GM19351 (cell line): ENCODE measurements around the gene TRIM46.

ENCODE experiments used
- ATAC-seq: cut with Tn5 transposase; IDR thresholded peaks from one replicate; pipeline ENCODE4 v1.9.1; 2021; ENCODE audit warnings: mild to moderate bottlenecking, moderate library complexity; ENCODE audit not compliant: unreplicated experiment

TRIM46 gene

GRCh38 chr1:155170806-155171205 lies 2.8 kb upstream of the TRIM46 start:
- ATAC-seq, result no peak

DNA sequence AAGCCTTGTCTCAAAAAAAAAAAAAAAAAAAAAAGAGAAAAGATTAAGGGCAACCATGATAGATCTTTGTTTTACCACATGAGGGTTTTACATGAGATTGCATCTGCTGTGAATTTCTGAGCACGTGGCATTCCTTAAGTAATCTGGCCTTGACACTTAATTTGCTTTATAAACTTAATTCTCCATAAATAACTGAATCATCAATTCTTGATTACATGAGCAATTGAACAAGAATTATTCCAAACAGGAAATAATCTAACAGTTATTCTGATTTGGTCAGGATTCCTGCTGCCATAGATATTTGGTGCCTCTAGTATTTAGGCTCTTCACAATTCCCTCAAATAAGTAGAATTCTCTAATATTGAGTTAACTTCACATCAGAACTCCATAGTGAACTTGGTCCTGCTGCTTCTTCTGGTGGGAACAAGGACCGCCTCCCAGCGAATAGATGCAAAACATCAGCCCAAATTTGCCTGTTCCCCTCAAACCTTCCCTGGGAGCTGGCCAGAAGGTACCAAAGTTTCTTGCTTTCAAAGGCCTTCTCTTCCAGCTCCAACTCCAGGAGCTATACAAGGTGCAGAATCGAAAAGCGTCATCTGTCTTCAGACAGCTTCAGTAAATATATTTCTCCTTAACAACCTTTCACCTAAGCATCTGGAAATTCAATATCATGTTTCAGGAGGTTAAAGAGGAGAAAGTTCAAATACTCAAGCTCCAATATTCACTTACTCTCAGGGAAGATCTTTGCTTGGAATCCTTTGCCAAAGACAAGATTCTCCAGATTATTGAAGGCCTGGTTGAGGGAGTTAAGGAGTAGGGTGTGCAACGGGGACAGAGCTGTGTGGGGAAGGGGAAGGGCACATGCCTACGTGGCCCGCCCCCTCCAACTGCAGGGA lies 1.6 kb upstream of the TRIM46 start:
- ATAC-seq, result peak; percentile 18

- peak; percentile 62 for ATAC-seq
These were observed 744 bp upstream of the TRIM46 start, which contains the start of gene KRTCAP2 for GRCh38 chr1:155172732-155173477. TSS of gene KRTCAP2 (minus strand) at chr1:155173304. CDS start at chr1:155173224, 80 bp downstream.

DNA sequence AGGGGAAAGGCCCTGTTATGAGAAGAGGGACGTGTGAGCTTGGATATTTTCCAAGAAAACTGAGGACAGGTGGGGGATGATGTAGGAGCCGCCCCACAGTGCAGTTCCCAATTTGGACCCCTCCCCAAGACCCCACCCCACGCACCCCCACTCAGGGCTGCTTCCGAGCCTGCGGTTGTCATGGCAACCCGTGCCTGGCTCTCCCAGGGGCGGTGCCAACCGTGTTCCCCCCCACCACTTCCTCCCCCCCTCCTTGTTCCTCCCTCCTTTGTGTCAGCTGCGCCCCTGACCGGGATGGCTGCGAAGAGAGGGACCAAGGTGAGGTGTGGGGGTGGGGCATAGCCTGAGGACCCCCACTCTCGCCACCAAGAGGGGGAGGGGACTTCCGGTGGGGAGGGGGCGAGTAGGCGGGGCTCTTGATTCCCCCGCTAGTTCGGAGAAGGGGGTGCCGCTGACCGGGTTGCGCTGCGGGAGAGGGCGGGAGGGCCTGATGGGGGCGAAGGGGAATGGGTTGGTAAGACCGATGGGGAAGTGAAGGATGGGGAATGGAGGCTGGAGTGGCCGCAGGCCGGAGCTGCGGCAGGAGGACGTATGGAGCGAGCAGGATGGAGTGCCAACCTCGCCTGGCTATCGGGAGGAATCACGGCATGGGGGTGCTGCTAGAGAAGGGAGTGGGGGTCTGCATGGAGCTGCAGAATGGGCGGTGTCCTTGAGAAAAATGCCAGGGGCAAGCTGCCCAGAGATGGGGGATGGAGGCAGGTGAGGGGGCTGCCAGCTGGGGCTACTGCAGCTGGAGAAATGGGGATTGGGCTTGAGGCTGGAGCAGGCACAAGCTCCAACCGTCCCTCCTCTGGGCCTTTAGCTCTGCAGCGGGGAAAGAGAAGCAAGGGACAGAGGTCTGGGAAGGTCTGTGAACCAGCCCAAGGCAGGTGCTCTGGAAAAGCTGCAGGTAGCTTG lies 953 bp downstream of the TRIM46 start:
- no peak for ATAC-seq

- no peak for ATAC-seq
These were observed 1.8 kb downstream of the TRIM46 start for GRCh38 chr1:155175281-155175926.

- no peak for ATAC-seq
These were observed 2.3 kb downstream of the TRIM46 start for GRCh38 chr1:155175927-155176371.

GRCh38 chr1:155176544-155177071 lies 3.0 kb downstream of the TRIM46 start:
- no peak for ATAC-seq

DNA sequence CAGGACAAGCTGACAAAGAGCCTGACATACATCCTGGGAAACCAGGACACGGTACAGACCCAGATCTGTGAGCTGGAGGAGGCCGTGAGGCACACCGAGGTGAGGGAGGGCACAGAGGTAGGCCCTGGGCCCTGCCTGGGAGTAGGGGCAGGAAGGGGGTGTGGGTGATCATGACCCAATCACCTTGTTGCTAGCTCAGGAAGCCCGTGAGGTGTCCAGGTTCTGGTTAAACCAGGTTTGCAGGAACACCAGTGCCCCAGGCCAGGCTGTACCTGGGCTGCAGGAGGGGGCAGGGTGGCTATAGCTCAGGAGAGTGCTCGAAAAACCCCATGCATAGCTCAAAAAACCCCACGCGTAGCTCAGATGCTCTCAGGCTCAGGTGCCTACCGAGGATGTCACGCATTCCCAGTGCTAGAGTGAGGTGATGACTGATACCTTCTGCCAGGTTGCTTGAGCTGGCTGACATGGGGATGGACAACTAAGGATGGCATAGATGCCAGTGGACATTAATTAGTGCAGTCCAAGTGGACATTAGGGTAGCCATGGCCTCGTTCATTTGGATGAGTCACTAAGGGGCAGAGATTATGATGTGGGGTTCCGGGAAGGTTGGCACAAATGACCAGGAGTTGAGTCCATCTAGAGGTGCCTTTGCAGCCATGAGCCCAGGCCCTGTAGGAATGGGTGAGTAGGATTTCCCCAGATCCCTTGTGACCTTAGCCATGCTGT lies 3.7 kb downstream of the TRIM46 start:
- ATAC-seq, result no peak

DNA sequence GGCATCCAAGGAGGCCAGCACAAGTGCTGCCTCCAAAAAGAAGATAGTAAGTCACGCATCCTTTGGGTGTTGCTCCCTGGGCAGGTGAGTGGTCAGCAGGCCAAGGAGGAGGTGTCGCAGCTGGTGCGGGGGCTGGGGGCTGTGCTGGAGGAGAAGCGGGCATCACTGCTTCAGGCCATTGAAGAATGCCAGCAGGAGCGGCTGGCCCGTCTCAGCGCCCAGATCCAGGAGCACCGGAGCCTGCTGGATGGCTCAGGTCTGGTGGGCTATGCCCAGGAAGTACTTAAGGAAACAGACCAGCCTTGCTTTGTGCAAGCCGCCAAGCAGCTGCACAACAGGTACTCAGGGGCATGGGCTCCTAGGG lies 4.3 kb downstream of the TRIM46 start:
- ATAC-seq, result no peak

- ATAC-seq, result no peak
These were observed 4.9 kb downstream of the TRIM46 start for GRCh38 chr1:155178441-155179111.

DNA sequence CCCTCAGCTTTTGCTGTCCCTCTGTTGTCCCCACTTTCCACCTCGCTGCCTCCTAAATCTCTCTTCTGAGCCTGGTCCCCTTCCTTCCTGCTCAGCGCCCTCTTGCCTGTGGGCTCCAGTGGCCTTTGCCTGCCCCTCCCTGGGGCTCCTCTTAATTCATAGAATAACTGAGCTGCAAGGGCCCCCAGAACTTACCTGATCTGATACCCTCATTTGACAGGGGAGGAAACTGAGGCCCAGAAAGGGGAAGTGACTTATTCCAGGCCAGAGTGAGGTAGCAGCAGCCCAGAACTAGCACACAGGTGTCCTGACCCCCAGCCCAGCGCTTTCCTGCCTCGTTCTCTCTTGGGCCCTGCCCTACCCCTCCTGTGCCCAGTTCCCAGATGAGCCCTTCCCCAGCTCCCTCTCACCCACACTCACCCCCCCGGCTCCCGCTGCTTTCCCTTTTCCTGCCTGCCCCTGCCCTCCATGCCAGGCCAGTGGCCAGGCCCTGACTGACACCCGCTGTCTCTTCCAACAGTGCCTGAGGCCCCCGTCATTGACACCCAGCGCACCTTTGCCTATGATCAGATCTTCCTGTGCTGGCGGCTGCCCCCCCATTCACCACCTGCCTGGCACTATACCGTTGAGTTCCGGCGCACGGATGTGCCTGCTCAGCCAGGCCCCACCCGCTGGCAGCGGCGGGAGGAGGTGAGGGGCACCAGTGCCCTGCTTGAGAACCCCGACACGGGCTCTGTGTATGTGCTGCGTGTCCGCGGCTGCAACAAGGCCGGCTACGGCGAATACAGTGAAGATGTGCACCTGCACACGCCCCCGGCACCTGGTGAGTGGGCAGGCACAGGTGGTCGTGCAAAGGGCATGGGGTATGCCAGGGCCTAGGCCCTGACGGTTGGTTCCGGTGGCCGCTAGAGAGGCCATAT lies 5.7 kb downstream of the TRIM46 start:
- ATAC-seq, result no peak

GRCh38 chr1:155181371-155182051 lies 7.9 kb downstream of the TRIM46 start:
- ATAC-seq, result no peak

DNA sequence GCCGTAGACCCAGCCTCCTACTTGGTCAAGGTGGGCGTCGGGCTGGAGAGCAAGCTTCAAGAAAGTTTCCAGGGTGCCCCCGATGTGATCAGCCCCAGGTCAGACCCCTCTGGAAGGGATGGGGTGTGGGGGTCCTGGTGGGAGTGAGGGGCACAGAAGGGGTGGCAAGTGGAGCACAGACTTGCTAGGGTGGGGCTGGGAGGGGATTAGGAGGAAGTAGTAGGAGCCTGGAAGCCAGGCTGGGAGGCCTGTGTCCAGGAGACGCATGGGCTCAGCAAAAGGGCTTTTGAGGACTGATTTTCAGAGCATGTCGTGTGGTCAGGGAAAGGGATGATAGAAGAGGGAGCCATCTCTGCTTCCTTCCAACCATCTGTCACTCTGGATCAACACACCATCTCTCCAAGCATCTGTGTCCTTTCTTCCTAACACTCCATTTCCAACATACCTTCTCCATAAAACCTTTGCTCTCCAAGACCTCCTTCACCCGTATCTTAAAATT lies 8.5 kb downstream of the TRIM46 start:
- ATAC-seq, result no peak

DNA sequence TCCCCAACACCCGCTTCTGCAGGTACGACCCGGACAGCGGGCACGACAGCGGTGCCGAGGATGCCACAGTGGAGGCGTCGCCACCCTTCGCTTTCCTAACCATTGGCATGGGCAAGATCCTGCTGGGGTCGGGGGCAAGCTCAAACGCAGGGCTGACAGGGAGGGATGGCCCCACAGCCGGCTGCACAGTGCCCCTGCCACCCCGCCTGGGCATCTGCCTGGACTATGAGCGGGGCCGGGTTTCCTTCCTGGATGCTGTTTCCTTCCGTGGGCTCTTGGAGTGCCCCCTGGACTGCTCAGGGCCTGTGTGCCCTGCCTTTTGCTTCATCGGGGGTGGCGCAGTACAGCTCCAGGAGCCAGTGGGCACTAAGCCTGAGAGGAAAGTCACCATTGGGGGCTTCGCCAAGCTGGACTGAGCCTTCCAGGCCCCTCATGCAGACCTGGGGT lies 10.1 kb downstream of the TRIM46 start:
- no peak for ATAC-seq

DNA sequence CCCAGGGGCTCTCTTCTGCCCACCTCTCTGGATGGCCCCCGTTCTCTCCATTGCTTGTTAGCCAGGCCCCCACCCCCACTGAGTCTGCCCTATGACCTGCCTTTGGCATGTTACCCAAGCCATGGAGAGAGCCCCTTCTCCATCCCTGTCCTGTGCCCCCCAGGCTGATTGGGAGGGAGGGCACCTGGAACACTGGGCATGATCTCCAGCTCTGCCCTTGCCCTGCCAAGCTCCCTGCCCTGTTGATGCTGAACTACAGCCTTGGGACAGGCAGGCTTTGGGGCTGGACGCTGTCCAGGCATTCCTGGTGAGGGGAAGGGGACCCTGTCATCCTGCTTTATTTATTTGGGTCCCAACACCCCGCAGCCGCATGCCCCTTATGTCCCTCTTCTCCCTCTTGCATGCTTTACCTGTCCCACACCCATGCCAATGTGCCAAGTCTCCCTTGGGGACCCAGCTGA lies 10.7 kb downstream of the TRIM46 start:
- no peak for ATAC-seq

DNA sequence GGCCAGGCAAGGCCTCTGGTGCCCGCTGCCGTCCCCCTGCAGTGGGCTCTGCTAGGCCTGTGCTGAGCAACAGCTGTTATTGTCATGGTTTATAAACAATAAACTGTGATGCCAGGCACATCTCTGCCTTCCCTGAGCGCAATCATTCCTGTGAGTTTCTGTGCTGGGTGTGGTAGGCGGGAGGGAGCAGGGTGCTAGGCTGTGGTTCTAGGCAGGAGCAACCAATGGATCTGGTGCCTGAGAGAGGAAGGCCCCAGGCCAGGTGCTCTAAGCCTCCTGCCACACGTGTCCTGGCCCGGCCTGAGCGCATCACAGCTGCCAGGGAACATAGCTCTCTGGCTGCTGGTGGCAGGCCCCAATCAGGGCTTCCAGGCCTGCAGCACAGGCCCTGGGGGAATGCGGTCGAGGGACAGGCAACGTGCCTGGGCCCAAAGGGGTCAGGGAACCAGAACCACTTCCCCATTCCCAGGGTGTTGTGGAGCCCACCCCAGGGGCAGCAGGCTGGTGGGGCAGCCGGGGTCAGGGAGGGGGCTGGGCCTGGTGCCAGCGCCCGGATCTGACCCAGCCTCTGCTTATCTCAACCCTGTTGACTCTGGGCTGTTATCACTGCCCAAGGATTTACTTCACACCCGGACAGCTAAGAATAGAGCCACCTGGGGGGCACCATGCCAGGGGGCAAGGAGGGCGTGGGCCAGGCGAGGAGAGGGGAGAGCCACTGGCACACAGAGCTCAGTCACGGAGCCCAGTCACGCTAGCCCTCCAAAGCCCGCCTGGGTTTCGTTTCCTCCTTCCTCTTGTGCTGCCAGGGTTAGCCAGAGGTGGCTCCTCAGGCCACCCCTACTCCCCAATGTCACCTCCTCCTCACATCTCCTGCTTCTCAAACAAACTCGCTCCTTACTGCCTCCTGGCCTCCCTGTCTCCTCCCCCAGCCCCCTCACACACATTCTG lies 11.5 kb downstream of the TRIM46 start:
- peak; percentile 86 for ATAC-seq
